HG03175 (cell line): ENCODE results near the gene PJA1.

ENCODE experiments used
- ATAC-seq: cut with Tn5 transposase; IDR thresholded peaks from one replicate; pipeline ENCODE4 v1.9.1; 2021; ENCODE audit warnings: mild to moderate bottlenecking, moderate library complexity; ENCODE audit not compliant: unreplicated experiment

PJA1 gene

DNA sequence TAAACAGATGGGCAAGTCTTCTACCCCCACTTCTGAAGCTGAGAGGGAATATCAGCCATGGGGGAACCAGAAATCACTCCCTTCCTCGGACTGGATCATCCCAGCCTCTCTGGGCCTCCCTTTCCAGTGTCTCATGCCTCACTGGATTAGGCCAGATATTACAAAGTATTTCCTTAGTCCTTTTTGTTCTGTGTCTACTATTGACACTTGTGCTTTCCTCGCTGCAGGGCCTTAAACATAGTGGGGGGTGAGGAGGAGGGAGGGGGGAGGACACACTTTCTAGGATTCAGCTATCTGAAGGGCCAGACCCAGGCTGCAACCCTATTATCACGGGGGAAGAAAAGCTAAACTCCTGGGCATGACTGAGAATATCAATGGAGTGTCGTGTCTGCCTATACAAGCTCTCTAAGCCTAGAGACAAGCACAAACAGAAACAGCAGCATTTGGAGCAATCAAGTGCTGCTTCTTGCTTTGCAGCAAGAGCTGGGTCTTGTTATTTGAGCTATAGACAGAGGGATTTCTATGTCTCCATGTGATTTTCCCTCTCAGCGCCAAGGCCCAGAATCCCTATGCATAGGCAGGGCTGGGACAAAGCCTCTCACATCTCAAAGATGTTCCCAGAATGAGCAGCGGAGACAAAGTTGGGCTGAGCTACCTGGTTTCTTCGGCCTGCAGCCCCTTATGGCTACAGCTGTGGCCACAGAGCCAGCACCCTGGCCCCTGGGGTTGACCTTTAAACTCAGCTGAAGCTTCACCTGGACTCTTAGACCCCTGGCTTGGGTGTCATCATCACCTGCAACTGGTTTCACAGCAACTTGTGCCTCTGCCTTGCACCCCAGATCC lies 20.2 kb downstream of the PJA1 start:
- ATAC-seq: no peak

DNA sequence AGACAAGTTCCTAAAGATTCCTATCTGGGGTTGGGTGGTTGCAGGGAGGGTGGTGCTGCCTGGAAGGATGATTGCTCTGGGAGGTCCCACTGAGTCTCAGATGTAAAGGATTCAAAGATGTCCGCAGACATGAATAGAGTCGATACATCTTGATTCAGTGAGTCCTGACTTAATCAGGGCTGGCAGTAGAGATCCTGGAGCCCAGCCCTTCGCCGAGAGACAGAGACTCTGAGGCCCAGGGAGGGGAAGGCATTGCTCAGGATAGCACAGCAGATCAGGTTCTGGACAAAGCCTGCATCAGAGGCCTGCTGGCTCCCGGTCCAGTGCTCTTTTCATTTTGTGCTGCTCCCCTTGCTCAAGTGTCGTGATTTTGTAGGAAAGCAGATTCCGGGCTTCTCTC lies 21.7 kb downstream of the PJA1 start:
- no peak for ATAC-seq

DNA sequence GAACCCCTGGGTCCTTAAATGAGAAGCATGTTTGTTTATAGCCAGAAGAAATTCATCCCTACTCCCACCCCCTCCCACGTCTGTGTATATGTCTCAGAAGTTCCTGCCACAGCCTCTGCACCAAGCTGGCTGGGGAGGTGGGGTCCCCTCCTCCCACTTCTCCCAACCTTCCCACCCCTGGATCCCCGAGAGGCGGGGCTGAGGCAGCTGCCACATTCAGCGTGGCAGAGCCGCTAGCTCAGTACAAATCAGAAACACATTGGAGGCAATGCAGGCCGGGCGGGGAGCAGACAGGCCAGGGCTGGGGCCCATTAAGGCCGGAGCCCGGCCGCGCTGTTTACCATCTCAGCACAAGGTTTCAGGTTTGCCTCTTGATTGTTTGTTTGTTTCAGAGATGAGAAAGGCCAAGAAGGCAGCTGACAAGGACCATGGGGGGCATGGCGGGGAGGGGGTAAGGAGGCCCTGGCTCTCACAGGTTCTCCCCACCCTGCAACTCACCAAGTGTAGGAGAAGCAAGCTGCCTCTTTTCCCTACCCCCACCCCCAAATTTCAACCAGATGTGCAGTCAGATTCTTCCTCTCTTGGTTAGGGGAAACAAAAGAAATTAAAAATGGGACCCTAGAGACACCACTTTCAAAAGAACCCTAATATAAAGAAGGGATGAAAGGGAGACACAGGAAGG lies 22.3 kb downstream of the PJA1 start:
- ATAC-seq: no peak

DNA sequence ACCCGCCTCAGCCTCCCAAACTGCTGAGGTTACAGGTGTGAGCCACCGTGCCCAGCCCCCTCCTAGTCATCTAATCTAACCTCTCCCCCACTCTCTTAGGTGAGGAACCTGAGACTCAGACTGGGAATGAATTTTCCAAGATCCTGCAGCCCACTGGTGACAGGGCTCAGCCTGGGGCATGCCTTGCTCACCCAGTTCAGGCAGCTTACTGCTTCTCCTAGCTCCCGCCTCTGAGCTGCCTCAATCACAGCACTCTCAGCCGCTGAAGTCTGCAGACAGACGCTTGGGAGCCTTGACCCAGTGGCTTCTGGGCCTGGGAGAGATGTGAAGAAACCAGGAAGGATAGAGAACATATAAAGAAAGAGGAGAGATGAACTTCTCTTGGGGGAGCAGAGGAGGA lies 24.4 kb downstream of the PJA1 start:
- ATAC-seq: no peak

DNA sequence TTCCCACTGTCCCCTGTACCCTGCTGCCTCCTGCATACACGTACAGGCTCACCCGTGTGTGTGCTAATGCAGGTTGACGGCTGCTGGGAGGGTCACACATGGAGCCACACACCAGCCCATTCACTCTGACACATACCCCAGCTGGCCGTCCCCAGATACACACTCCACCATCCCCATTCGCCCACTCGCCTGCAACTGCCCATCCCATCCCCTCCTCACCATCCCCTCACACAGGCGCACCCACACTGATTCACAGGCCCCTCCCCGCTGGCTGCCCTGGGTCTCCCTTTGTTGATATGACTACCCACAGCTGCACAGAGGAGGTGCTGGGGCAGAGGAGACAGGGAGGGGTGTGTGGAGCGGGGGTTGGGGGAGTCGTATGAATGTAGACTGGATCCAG lies 25.7 kb downstream of the PJA1 start:
- no peak for ATAC-seq

DNA sequence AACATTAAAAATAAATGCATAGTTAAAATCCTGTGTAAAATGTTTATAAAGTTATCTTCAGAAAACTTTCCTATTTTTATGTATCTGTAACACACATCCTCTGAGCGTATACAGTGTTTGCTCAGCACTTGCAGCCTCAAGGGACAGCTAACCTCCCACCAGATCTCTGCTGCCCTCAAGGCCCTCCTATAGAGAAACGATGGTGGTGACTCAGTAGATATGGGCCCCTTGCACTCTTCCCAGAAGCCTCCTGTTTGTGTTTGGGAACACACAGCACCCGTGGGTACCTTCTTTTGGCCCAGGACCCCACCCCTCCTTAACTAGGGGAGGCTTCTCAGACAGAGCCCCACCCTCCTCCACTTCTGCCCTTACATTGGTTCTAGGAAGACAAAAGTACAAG lies 26.7 kb downstream of the PJA1 start:
- no peak for ATAC-seq

DNA sequence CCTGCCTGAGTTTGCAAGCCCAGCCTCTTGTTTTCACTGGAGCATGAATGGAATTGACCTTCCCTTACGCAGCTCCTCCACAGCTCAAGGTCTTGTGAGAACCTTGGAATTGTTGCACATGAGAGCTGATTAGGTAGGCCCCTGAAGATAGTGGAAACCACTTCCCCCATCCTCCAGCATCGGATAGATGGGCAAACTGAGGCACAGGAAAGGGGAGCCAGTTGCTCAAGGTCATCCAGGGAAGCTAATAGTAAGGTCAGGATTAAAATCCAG lies 27.2 kb downstream of the PJA1 start:
- no peak for ATAC-seq

DNA sequence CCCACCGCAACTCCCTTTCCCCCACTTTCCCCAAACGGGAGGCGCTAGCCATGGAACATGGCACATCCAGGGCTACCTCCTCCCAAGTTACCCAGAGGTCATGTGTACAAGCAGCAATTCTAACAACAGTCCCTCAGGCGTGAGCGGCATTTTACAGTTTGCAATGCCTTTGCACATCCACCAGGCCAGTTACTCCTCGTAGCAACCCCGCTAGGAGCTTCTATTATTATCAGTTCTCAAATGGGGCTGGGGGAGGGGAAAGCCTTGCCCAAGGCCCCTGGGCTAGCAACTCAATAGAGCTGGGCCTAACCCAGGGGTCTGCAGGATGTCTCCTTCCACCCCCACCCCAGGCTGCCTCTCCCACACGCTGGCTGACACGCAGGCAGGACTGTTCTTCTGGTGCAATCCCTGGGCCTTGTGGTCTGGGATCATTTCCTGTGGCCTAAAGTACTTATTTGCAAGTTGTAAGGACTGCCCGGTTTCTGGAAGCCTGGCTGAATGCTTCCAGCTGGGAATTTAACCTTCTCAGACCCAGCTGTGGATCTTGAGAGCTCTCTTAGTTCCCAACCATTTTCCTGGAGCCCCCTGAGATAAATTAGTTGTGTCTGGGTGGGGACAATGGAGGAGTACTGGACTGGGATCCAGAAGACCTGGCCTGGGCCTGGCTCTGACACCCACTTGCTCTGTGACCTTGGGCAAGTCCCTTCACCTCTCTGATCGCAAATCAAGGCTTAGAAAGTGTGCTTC lies 27.7 kb downstream of the PJA1 start:
- no peak for ATAC-seq

DNA sequence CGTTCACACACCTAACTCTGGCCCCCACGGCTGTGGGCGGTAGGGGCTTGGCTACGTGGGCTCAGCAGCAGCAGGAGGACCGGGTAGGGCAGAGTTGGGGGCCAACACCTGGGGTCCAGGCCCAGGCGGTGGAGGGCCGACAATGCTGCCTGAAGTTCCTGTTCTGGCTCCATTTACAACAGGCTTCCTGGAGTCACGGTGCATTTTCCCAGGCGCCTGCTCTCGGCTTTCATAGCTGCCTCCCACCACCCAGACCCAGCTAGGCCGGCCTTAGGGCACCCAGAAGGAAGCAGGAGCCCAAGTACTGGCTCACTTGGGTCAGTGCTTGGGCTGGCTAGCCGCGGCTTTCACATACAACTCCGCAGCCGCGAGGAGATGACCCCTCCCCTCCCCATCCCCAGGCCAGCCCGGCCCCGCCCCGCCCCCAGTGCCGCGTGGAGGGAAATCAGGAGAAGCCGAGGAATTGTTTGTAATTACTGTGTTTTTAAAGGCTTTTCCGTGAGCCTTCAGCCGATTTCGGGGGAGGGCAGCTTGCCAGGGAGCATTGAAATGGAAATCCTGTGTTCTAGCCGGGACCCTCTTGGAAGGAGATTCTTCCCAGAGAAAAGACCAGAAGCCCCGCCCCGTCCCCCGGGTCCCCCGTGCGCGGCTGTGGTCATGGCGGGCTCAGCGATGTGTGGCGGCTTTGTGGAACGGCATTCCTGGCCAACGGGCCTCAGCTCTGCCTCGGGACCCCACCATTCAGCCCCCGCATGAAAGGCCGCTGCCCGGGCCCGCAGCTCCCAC lies 28.5 kb downstream of the PJA1 start:
- ATAC-seq: no peak

DNA sequence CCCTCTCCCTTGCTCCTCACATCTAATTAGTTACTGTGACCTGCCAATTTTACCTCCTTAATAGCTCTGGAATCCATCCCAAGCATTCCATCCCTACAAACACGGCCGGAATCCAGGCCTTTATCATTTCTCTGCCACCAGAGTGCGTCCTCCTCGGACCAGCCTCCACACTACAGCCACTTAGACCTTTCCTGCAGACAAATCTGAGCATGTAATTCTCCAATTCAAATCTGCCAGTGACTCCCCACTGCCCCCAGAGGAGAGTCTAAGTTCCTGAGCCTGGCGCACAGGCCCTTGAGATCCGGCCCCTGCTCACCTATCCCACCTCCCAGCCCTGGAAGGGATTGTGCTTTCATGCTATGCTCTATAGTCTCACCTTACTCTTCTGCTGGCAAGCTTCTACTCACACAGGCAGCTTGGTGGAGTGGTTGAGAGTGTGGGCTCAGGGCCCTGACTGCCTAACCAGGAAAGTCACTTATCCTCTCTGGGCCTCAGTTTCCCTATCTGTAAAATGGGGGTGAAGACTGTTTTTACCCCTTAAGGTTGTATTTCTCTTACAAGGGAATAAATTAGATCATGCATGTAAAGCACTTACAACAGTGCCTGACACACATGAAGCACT lies 31.2 kb downstream of the PJA1 start:
- no peak for ATAC-seq

DNA sequence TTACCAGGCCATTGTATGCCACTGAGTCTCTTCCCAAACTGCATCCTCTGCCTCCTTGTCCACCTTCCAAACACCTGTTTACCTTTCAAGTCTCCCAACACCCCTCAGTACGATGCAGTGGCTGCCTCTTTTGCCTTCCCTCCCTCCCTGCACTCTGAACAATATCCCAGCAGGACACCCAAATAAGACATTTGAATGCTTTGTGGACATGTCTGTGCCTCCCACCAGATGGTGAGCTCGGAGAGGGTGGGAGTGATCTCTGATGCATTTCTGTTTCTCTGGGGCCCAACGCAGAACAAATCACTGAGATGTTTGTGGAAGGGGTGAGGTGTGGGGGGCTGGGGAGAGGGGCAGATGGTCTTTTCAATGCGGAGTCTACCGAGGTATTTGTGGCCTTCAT lies 33.4 kb downstream of the PJA1 start:
- no peak for ATAC-seq

DNA sequence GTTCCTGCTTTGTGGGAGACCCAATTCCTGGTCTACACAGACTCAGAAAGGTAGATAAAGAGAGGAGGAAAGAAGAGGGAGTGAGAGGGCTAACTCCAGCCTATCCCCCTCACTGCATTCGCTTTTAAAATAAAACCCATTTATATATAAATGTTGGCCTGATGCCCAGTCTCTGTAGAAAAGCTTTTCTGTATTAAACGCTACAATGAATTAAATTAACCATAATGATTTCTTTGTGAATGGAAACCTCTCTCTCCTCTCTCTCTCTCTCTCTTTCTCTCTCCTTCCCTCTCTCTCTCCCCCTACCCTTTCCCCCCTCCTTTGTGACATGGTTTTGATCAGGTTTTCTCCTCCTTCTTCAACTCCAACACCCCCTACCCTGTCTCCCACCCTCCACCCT lies 34.8 kb downstream of the PJA1 start:
- ATAC-seq: no peak

DNA sequence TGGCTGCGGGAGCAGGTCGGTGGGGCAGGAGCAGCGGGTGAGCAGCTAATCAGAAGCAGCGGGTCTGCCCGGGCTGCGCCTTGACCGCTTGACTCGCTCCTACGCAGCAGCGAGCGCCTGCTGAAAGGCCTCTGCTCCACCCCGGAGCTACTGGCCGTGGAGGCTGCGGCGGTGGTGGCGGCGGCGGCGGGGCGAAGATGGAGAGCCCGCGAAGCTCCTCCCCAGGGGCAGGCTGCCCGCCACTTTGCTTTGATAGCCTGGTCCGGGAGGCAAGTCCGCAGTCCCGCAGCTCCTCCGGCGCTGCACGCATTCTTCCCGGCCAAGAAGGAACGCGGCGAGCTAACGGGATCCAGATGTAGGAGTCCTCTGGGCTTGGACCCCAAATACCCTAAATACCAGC lies 36.7 kb downstream of the PJA1 start:
- no peak for ATAC-seq

DNA sequence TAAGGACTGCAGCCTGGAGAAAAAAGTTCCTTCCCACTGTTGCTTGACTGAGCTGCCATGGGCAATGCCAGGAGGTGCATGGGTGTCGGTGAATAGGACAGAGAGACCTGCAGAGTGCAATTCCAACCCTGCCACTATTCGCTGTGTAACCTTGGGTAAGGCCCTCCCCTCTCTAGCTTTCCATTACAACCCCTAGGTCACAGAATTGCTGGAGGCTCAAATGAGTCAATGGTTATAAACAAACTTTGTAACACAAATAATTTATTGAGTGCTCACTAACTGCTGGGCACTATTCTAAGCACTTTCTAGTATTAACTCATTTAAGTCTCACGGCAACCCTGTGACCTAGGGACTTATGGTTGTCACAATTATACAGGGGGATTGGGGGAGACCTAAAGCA lies 37.8 kb downstream of the PJA1 start:
- ATAC-seq: no peak

DNA sequence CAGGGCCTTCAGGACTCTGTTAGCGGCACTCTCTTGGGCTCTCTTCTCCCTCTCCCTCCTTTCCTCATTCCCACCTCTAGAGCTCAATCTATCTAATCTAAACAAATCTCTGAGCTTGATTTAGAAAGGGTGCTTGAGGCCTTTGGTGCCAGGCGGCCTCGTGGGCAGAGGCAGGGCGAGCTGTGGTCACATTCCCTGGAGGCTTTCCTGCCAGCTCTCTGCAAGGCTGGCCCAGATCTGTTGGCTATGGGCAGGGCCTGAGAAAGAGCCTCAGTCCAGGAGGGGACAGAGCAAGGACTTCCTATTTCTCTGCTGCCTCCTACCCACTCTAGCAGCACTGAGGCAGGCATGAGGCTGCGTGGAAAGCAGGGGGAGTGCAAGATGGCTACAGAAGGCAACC lies 38.6 kb downstream of the PJA1 start:
- no peak for ATAC-seq

DNA sequence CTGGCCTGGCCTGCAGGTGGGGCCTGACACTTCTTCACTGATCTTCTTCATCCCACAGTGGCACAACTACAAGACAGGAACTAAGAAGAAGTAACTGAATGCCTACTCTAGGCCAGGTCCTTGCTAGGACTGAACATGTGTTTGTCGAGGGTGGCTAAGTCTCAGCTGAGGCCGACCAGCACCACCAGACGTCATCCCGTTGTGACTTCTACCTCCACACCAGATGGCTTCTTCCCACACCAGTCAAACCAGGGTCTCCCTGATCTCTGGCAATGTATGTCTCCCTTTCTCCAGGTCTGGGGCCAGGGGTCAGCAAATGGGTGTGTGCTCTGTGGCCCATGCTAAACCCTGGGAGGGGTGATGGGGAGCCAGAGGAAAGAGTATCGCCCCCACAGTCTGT lies 40.2 kb downstream of the PJA1 start:
- no peak for ATAC-seq

DNA sequence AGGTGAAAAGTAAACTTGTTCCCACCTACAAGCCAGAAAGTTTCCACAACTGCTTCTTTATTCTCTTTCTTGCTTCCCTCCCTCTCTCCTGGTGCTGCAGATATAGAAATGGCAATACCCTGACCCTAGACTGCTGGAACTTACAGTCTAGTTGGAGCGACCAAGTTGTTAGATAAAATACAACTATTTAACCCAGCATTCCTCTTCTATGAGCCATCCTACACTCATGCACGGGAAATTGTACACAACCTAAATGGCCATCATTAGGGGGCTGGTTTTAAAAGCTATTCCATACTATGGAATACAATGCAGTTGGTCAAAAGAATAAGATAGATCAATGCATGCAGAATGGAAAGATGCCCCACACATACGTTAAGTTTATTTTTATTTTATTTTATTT lies 41.1 kb downstream of the PJA1 start:
- ATAC-seq: no peak

DNA sequence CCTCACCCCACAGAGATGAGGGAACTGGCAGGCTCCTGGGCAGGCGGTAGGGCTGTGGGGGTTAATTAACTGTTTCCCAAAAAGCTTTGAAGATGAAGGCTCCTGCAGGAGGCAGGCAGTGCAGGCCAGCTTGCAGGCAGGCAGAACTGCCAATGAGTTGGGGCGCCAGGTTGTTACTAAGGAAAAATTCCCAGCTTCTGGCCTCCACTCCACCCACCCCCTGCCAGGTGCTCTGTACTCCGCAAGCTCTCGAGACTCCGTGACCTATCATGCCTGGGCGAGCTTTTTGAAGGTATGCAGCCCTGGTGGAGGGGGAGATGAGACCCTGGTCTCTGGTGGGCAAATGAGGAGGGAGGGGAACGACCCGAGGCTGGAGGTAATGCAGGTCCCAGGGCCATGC lies 41.8 kb downstream of the PJA1 start:
- ATAC-seq: no peak

DNA sequence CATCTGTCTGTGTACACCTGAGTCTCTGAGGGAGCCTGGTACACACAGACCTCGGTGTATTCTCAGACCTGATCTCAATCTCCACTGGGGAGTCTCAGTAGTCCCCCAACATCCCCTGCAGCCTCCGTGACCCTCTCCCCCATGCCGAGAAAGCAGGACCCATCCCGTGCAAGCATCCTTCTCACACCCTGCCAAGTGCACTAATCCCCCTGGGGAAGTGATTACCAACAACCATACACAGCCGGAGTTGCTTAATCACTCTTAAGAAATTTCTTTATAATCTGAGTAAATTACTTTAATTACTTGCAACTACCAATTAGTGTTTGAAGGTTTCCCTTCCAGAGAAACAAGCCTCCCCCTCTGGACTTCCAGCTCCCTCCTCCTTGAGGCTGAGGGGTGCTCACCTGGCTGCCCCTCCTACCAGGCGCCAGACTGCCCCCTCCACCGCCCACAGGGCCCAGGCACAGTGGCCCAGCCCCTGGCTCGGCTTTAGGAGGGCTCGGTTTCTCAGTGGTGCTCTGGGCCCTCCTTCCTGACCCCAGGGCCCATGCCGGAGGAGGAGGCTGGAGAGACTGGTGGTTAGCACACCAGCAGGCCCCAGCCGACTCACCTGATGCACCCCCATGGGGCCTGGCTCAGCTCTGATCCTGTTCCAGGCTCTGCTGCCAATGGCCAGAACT lies 43.8 kb downstream of the PJA1 start:
- ATAC-seq: no peak

DNA sequence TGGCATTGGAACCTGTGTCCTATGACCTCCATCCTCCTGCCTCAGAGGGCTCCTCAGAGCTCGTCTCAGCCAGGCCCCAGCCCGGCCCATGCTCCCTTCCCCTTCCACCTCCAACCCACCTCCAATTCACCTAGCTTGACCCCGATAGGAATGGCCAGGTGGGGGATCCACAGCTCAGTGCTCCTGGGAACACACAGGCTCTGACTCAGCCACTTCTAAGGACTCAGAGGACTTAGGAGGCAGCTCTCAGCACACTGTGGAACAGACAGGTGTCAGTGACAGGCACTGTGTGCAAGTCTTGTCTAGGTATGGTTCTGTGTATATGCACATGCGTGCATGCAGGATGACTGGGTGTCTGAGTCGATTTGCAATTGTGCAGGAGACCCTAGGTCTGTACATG lies 44.8 kb downstream of the PJA1 start:
- no peak for ATAC-seq
